ENCODE results near the gene LMX1B. TPM values are rescaled to one million over a fixed set of nuclear protein-coding genes. Genes with fewer than 3 reads are reported as not detected.

Gene LMX1B
- total RNA-seq, 1 experiment from 2014 or later = 11.3 TPM

GRCh38 chr9:126664900-126665643 is 51.3 kb downstream of the LMX1B start:
- no peak for TF ChIP-seq MAX (IDR thresholded peaks at IDR 0.05)
- TF ChIP-seq POLR2AphosphoS5 (IDR thresholded peaks at IDR 0.05; ENCODE audit: low read depth, low read length) = no peak
- no peak for TF ChIP-seq ZNF274 (IDR thresholded peaks at IDR 0.05; ENCODE audit: low read depth, low read length)
- TF ChIP-seq SP1 (IDR thresholded peaks at IDR 0.05; ENCODE audit: low read depth) = no peak
- no peak for TF ChIP-seq YY1 (IDR thresholded peaks at IDR 0.05; ENCODE audit: extremely low read depth, insufficient replicate concordance, low read depth, low read length)
- Histone ChIP-seq H3K27me3 (ENCODE audit: insufficient read depth, low read length) (no peaks in the 10 kb centered on the region), H3K9me3 (ENCODE audit: control insufficient read depth in 1 of 2, insufficient read depth in 1 of 2, low read depth in 1 of 2, low read length in 2 of 2) (no peaks in the 10 kb centered on the region), H3K4me3 (replicated peaks in 1 of 2; ENCODE audit: low read depth in 1 of 2, low read length in 2 of 2) (no peak overlapping the region), H3K79me2 (ENCODE audit: insufficient read depth, low read length) (no peaks in the 10 kb centered on the region), H3K4me1 (ENCODE audit: control insufficient read depth in 1 of 2, insufficient read depth in 2 of 2, low read length in 2 of 2) (peaks cover 30 to 63% of the 10 kb centered on the region in 2 experiments), H3K27ac (ENCODE audit: low read depth, low read length) (no peak overlapping the region), H3K4me2 (ENCODE audit: low read length) (no peak overlapping the region), H2AFZ (ENCODE audit: low read depth, low read length, poor library complexity, severe bottlenecking) (no peak overlapping the region), H4K20me1 (ENCODE audit: insufficient read depth) (no peaks in the 10 kb centered on the region), H3K9me2 (ENCODE audit: insufficient read depth) (no peaks in the 10 kb centered on the region), H3K9ac (ENCODE audit: low read length) (no peak overlapping the region), H3K36me3 (ENCODE audit: control insufficient read depth in 1 of 2, insufficient read depth in 2 of 2, low read length in 2 of 2) (no peaks in the 10 kb centered on the region)
- ChIA-PET POLR2A (no interaction called here), CTCF (interaction anchor here (2.4 kb wide), 1 partner anchor 25 kb away, joined by 7 read pairs; no protein-coding TSS in a partner anchor), RAD21 (ENCODE audit: low non-redundant PET in 1 of 2, low total read pairs in 2 of 2, uncharacterized antibody in 2 of 2, unreplicated experiment in 2 of 2) (no interaction called here)
- no peak for DNase-seq (ENCODE audit: low read depth, low spot score)
- BruUV-seq (replicated peaks) = no TSS peak
- intact Hi-C loops (cut with micrococcal nuclease) = no loop called here
- ATAC-seq = no peak

- H3K9me3 ChIP-seq (ENCODE audit: control insufficient read depth in 1 of 2, insufficient read depth in 1 of 2, low read depth in 1 of 2, low read length in 2 of 2) = no peaks in the 10 kb centered on the region
- intact Hi-C loops (cut with micrococcal nuclease) = no loop called here
- H3K9ac ChIP-seq (ENCODE audit: low read length) = no peak overlapping the region
- ATAC-seq = no peak
- no peaks in the 10 kb centered on the region for H4K20me1 ChIP-seq (ENCODE audit: insufficient read depth)
- ChIA-PET POLR2A (no interaction called here), RAD21 (ENCODE audit: low non-redundant PET in 1 of 2, low total read pairs in 2 of 2, uncharacterized antibody in 2 of 2, unreplicated experiment in 2 of 2) (no interaction called here), CTCF (interaction anchor here (2.4 kb wide), 1 partner anchor 25 kb away, joined by 7 read pairs; no protein-coding TSS in a partner anchor)
- no peaks in the 10 kb centered on the region for H3K36me3 ChIP-seq (ENCODE audit: control insufficient read depth in 1 of 2, insufficient read depth in 2 of 2, low read length in 2 of 2)
- H3K9me2 ChIP-seq (ENCODE audit: insufficient read depth) = no peaks in the 10 kb centered on the region
- H3K4me2 ChIP-seq (ENCODE audit: low read length) = no peak overlapping the region
- TF ChIP-seq RAD21 (IDR thresholded peaks at IDR 0.05; ENCODE audit: low read depth) (no peak), REST (IDR thresholded peaks at IDR 0.05; ENCODE audit: low read depth) (no peak), EZH2phosphoT487 (IDR thresholded peaks at IDR 0.05; ENCODE audit: borderline replicate concordance) (no peak), YY1 (IDR thresholded peaks at IDR 0.05; ENCODE audit: extremely low read depth, insufficient replicate concordance, low read depth, low read length) (no peak)
- no peak overlapping the region for H3K4me3 ChIP-seq (replicated peaks in 1 of 2; ENCODE audit: low read depth in 1 of 2, low read length in 2 of 2)
- no peak for DNase-seq (ENCODE audit: low read depth, low spot score)
- peaks cover 30 to 60% of the 10 kb centered on the region in 2 experiments for H3K4me1 ChIP-seq (ENCODE audit: control insufficient read depth in 1 of 2, insufficient read depth in 2 of 2, low read length in 2 of 2)
- no peaks in the 10 kb centered on the region for H3K79me2 ChIP-seq (ENCODE audit: insufficient read depth, low read length)
- no peak overlapping the region for H2AFZ ChIP-seq (ENCODE audit: low read depth, low read length, poor library complexity, severe bottlenecking)
- no peaks in the 10 kb centered on the region for H3K27me3 ChIP-seq (ENCODE audit: insufficient read depth, low read length)
- BruUV-seq (replicated peaks) = no TSS peak
- H3K27ac ChIP-seq (ENCODE audit: low read depth, low read length) = no peak overlapping the region
Observed at GRCh38 chr9:126665644-126666035, 51.9 kb downstream of the LMX1B start.

Data from HCT116 (cell line).